Endothelial cell of umbilical vein (primary cell): Measurements from ENCODE around the gene ANK2. TPM values are rescaled to one million over a fixed set of nuclear protein-coding genes. Genes with fewer than 3 reads are reported as not detected.

Source experiments
- BruUV-seq: library from RNA; stranded (reverse); fragments of 400-500 nt; replicated peaks from 2 replicates; lab custom pipeline; 2021; lab: Mats Ljungman, UMichigan
- CTCF ChIA-PET: fragments of 300-600, 350-600 bp; sonication (Branson Sonifier 250); formaldehyde crosslinking; loops from one replicate; lab custom pipeline; 2021; ENCODE audit warnings: antibody characterized with exemption, inconsistent platforms; lab: Charles Lee
- POLR2A ChIA-PET: fragments of 300-600, 350-600 bp; sonication (Branson Sonifier 250); formaldehyde crosslinking; loops from one replicate; lab custom pipeline; 2021; ENCODE audit warnings: antibody characterized with exemption, inconsistent platforms; lab: Charles Lee
- DNase-seq: peaks from one replicate; pipeline ENCODE4 v3.0.0-alpha.2; 2011; ENCODE audit warnings: low read depth, low spot score
- FAIRE-seq: peaks from 2 replicates; lab custom pipeline; 2011; peaks lifted over from hg19 to GRCh38; lab: Jason Lieb, UNC
- H2AFZ ChIP-seq: 2 replicates; pipeline ENCODE4 v1.6.0; 2012; ENCODE audit warnings: low read depth, low read length, control low read depth, inconsistent platforms
- H3K27ac ChIP-seq: 2 replicates; pipeline ENCODE4 v1.5.1; 2011; ENCODE audit warnings: low read depth, mild to moderate bottlenecking, control low read depth, low read length, moderate library complexity; ENCODE audit not compliant: insufficient read depth
- H3K27me3 ChIP-seq, 2 experiments: 2 replicates each; pipeline versions ENCODE4 v1.6.0 to v1.6.1; 2011; ENCODE audit warnings: low read length in 2 of 2, mixed read lengths in 1 of 2; ENCODE audit not compliant: control insufficient read depth in 2 of 2, insufficient read depth in 2 of 2
- H3K36me3 ChIP-seq, 2 experiments: 2 replicates in 1 of 2; 3 replicates in 1 of 2; pipeline ENCODE4 v1.5.1; 2011; ENCODE audit warnings: low read length in 2 of 2, mild to moderate bottlenecking in 1 of 2, moderate library complexity in 1 of 2; ENCODE audit not compliant: control insufficient read depth in 2 of 2, insufficient read depth in 2 of 2; ENCODE audit errors: extremely low read depth in 1 of 2
- H3K4me1 ChIP-seq: 3 replicates; pipeline ENCODE4 v1.5.1; 2011; ENCODE audit warnings: mild to moderate bottlenecking, low read length; ENCODE audit not compliant: control insufficient read depth, insufficient read depth; ENCODE audit errors: extremely low read depth
- H3K4me2 ChIP-seq: 2 replicates; pipeline ENCODE4 v1.6.1; 2011; ENCODE audit warnings: low read length, control low read depth, mixed read lengths; ENCODE audit not compliant: insufficient read depth
- H3K4me3 ChIP-seq, 3 experiments: fragments of 200-600 bp in 1 of 3; sonication (generic), shearing (Covaris generic) in 1 of 3; replicated peaks in 1 of 3; 2 replicates each; pipeline ENCODE4 v1.5.1; 2011 to 2016; ENCODE audit warnings: control low read depth in 3 of 3, low read length in 3 of 3, mild to moderate bottlenecking in 2 of 3, inconsistent platforms in 1 of 3, low read depth in 1 of 3, moderate library complexity in 1 of 3; ENCODE audit not compliant: insufficient read depth in 1 of 3
- H3K79me2 ChIP-seq: 2 replicates; pipeline ENCODE4 v1.6.0; 2012; ENCODE audit warnings: low read length, inconsistent platforms; ENCODE audit not compliant: control insufficient read depth, insufficient read depth
- H3K9ac ChIP-seq: replicated peaks from 2 replicates; pipeline ENCODE3; 2011; ENCODE audit warnings: low read length, control low read depth; ENCODE audit not compliant: insufficient read depth; ENCODE audit errors: extremely low read depth
- H3K9me1 ChIP-seq: replicated peaks from 3 replicates; pipeline ENCODE4 v1.6.0; 2011; ENCODE audit warnings: mild to moderate bottlenecking, low read length; ENCODE audit not compliant: control insufficient read depth, insufficient read depth; ENCODE audit errors: extremely low read depth
- H3K9me3 ChIP-seq: replicated peaks from 2 replicates; pipeline ENCODE4 v1.5.1; 2012; ENCODE audit warnings: low read length, inconsistent platforms; ENCODE audit not compliant: control insufficient read depth, insufficient read depth
- H4K20me1 ChIP-seq: replicated peaks from 2 replicates; pipeline ENCODE3; 2011; ENCODE audit warnings: mild to moderate bottlenecking, low read length; ENCODE audit not compliant: control insufficient read depth, insufficient read depth; ENCODE audit errors: extremely low read depth
- EZH2 ChIP-seq: IDR thresholded peaks from 2 replicates; pipeline ENCODE4 v1.6.1; 2012; ENCODE audit warnings: borderline replicate concordance, low read depth, mild to moderate bottlenecking, moderate library complexity, low read length, inconsistent platforms; ENCODE audit not compliant: severe bottlenecking
- FOS ChIP-seq: IDR thresholded peaks from 2 replicates; pipeline ENCODE4 v1.6.1; 2011; ENCODE audit warnings: mild to moderate bottlenecking, low read length, moderate library complexity, borderline replicate concordance; ENCODE audit not compliant: insufficient read depth
- GATA2 ChIP-seq: IDR thresholded peaks from 2 replicates; pipeline ENCODE4 v1.7.0; 2011; ENCODE audit warnings: low read depth, mild to moderate bottlenecking, moderate library complexity, mixed read lengths, low read length; ENCODE audit not compliant: insufficient read length, insufficient read depth
- JUN ChIP-seq: IDR thresholded peaks from 2 replicates; pipeline ENCODE4 v1.6.1; 2011; ENCODE audit warnings: borderline replicate concordance, low read depth; ENCODE audit not compliant: insufficient read length, insufficient read depth
- MYC ChIP-seq: IDR thresholded peaks from one replicate; pipeline ENCODE4 v1.6.1; 2011; ENCODE audit warnings: mild to moderate bottlenecking, low read depth, low read length
- POLR2A ChIP-seq: IDR thresholded peaks from 2 replicates; pipeline ENCODE4 v1.6.1; 2012; ENCODE audit warnings: low read depth, mild to moderate bottlenecking, control low read depth, low read length
- POLR2AphosphoS5 ChIP-seq: IDR thresholded peaks from 2 replicates; pipeline ENCODE4 v1.6.1; 2012; ENCODE audit warnings: low read depth, mild to moderate bottlenecking, control low read depth, low read length, moderate library complexity; ENCODE audit not compliant: insufficient read depth
- dilution Hi-C: fragments of 300-500 bp; cut with MboI; formaldehyde crosslinking; loops from one replicate; pipeline ENCODE4 v1.15.0; 2019; ENCODE audit warnings: low sequenced_read_pairs; ENCODE audit not compliant: extremely low pct_ligation_motif_present
- intact Hi-C: fragments of 100-400 bp; cut with micrococcal nuclease; formaldehyde crosslinking; loops from one replicate; pipeline ENCODE4 v1.10.0; 2022
- polyA plus RNA-seq, 4 experiments: library from polyadenylated mRNA; depleted of rRNA in 3 of 4; stranded (reverse) in 3 of 4; unstranded in 1 of 4; fragments of >200 nt; gene quantifications; 2 replicates each; pipeline versions ENCODE4 v1.2.1 to v1.2.3, GENCODE V29; 2011 to 2012; ENCODE audit warnings: missing spikeins in 1 of 4
- total RNA-seq: library from RNA; stranded (reverse); gene quantifications from 2 replicates; pipeline ENCODE4 v1.2.3, GENCODE V29; 2021
- TF ChIP-seq, protein P1 (sequence below): IDR thresholded peaks from 2 replicates; pipeline ENCODE4 v1.6.1; 2011; ENCODE audit not compliant: insufficient read depth, insufficient read length
- TF ChIP-seq, protein P2 (sequence below), 2 donors: IDR thresholded peaks; 1 replicate in 1 of 2; 2 replicates in 1 of 2; pipeline ENCODE4 v1.5.1; 2011; ENCODE audit warnings: low read length in 2 of 2, mild to moderate bottlenecking in 2 of 2, moderate library complexity in 2 of 2, control low read depth in 1 of 2, inconsistent platforms in 1 of 2, low read depth in 1 of 2; ENCODE audit not compliant: insufficient read depth in 1 of 2; ENCODE audit errors: extremely low read depth in 1 of 2

Gene ANK2
- total and polyA plus RNA-seq, 2 donors (not counting 3 experiments of a cell fraction or from before 2014, with no cell fraction given), result not detected

DNA sequence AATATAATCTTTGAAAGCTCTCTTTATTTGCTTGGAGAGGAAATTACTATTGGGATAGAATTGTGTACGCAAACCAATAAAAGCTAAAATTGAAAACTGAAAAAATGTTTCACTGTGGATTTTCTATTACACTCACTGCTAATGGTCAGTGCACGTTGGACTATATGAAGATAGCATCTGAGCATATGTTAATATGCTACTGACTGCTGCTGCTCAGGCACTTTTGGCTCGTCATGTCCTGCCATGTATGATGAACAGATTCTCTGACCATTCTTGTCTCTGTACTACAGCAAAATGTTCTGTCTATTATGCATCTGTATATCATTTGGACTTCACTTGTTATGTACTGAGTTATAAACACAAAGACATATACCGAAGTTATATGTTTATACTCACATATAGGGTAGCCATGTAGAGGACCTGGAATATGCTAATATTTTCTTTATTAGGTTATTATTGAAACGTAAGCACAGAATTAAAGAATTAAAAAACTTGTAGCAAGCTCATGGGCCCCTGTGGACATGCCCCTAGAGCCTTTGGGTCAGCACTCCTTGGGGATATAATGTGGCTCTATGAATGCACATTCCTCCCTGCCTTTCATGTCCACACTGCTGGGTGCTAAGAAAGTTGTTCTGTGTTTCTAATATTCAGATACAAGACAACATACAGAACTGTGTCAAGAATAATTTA, 120.8 kb downstream of the ANK2 start:
- POLR2A ChIA-PET, result no interaction called here
- dilution Hi-C loops, result no loop called here
- Histone ChIP-seq H3K79me2 (no peaks in the 10 kb centered on the region), H3K9ac (no peak overlapping the region), H3K4me2 (no peak overlapping the region), H3K27ac (no peak overlapping the region), H3K9me1 (peaks cover 3% of the 10 kb centered on the region), H3K36me3 (no peaks in the 10 kb centered on the region), H4K20me1 (no peaks in the 10 kb centered on the region), H3K4me3 (no peak overlapping the region), H3K4me1 (no peaks in the 10 kb centered on the region), H3K27me3 (peaks cover 0 to 2% of the 10 kb centered on the region in 2 experiments), H2AFZ (no peak overlapping the region), H3K9me3 (no peaks in the 10 kb centered on the region)
- FAIRE-seq (no peak), DNase-seq (no peak)
- no TSS peak for BruUV-seq
- TF ChIP-seq MYC (no peak), POLR2AphosphoS5 (no peak), JUN (no peak), FOS (no peak), EZH2 (no peak), GATA2 (no peak), POLR2A (no peak)
- TF ChIP-seq, protein P1, sequence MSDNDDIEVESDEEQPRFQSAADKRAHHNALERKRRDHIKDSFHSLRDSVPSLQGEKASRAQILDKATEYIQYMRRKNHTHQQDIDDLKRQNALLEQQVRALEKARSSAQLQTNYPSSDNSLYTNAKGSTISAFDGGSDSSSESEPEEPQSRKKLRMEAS, result no peak
- TF ChIP-seq, protein P2, sequence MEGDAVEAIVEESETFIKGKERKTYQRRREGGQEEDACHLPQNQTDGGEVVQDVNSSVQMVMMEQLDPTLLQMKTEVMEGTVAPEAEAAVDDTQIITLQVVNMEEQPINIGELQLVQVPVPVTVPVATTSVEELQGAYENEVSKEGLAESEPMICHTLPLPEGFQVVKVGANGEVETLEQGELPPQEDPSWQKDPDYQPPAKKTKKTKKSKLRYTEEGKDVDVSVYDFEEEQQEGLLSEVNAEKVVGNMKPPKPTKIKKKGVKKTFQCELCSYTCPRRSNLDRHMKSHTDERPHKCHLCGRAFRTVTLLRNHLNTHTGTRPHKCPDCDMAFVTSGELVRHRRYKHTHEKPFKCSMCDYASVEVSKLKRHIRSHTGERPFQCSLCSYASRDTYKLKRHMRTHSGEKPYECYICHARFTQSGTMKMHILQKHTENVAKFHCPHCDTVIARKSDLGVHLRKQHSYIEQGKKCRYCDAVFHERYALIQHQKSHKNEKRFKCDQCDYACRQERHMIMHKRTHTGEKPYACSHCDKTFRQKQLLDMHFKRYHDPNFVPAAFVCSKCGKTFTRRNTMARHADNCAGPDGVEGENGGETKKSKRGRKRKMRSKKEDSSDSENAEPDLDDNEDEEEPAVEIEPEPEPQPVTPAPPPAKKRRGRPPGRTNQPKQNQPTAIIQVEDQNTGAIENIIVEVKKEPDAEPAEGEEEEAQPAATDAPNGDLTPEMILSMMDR (IDR thresholded peaks at IDR 0.05; ENCODE audit: extremely low read depth in 1 of 2, insufficient read depth in 1 of 2, low read depth in 1 of 2, low read length in 2 of 2), result no peak
- CTCF ChIA-PET, result no interaction called here
- intact Hi-C loops, result no loop called here
